ENCODE measurements around the gene GLIPR1L1. TPM values are rescaled to one million over a fixed set of nuclear protein-coding genes. Genes with fewer than 3 reads are reported as not detected.
A peak's percentile ranks its signal among the peaks of the same experiment; 100 is the strongest.

GLIPR1L1 gene
- total and polyA plus RNA-seq, 8 donors, result not detected

GRCh38 chr12:75349946-75350345, 15.5 kb downstream of the GLIPR1L1 start:
- FAIRE-seq (no peak), DNase-seq (peak in 1 of 6 donors; percentile 20), ATAC-seq (no peak)
- no peak overlapping the region for H3K4me3 ChIP-seq
- intact Hi-C loops (cut with DNase I), result no loop called here
- H3K27me3 ChIP-seq, result no peaks in the 10 kb centered on the region
- WGBS, 2 donors, result 90 to 91% methylated on average over 4 of the region's 4 CpGs
- no peaks in the 10 kb centered on the region for H3K9me3 ChIP-seq
- no peak for TF ChIP-seq CTCF (IDR thresholded peaks at IDR 0.05)
- H3K27ac ChIP-seq, result no peak overlapping the region
- no peaks in the 10 kb centered on the region for H3K36me3 ChIP-seq
- no peaks in the 10 kb centered on the region for H3K4me1 ChIP-seq

GRCh38 chr12:75350413-75350812, 15.9 kb downstream of the GLIPR1L1 start:
- H3K36me3 ChIP-seq, result no peaks in the 10 kb centered on the region
- no peaks in the 10 kb centered on the region for H3K27me3 ChIP-seq
- FAIRE-seq, result no peak
- no peak overlapping the region for H3K4me3 ChIP-seq
- ATAC-seq, result no peak
- WGBS, 2 donors, result 77 to 89% methylated on average over 2 of the region's 2 CpGs
- no peak overlapping the region for H3K27ac ChIP-seq
- TF ChIP-seq CTCF (IDR thresholded peaks at IDR 0.05), result no peak
- no peak for DNase-seq
- H3K4me1 ChIP-seq, result no peaks in the 10 kb centered on the region
- intact Hi-C loops (cut with DNase I), result no loop called here
- H3K9me3 ChIP-seq, result no peaks in the 10 kb centered on the region

- ATAC-seq, result no peak
- no peak for FAIRE-seq
- no peaks in the 10 kb centered on the region for H3K4me1 ChIP-seq
- no peak for TF ChIP-seq CTCF (IDR thresholded peaks at IDR 0.05)
- intact Hi-C loops (cut with DNase I), result no loop called here
- H3K9me3 ChIP-seq, result no peaks in the 10 kb centered on the region
- H3K27ac ChIP-seq, result no peak overlapping the region
- no peak overlapping the region for H3K4me3 ChIP-seq
- DNase-seq, result no peak
- no peaks in the 10 kb centered on the region for H3K27me3 ChIP-seq
- H3K36me3 ChIP-seq, result no peaks in the 10 kb centered on the region
Observed at GRCh38 chr12:75354011-75354410, 19.5 kb downstream of the GLIPR1L1 start.

- Histone ChIP-seq H3K4me3 (no peak overlapping the region), H3K9me3 (no peaks in the 10 kb centered on the region), H3K27me3 (no peaks in the 10 kb centered on the region), H3K36me3 (no peaks in the 10 kb centered on the region), H3K27ac (no peak overlapping the region), H3K4me1 (no peaks in the 10 kb centered on the region)
- FAIRE-seq, result no peak
- TF ChIP-seq CTCF (IDR thresholded peaks at IDR 0.05), result no peak
- intact Hi-C loops (cut with DNase I), result no loop called here
- ATAC-seq, result no peak
- no peak for DNase-seq
Observed at GRCh38 chr12:75360920-75361319, 26.4 kb downstream of the GLIPR1L1 start.

GRCh38 chr12:75361408-75361807, 26.9 kb downstream of the GLIPR1L1 start:
- 63 to 79% methylated on average over 1 of the region's 1 CpG for WGBS, 2 donors
- ATAC-seq (no peak), DNase-seq (no peak), FAIRE-seq (no peak)
- H3K9me3 ChIP-seq, result no peaks in the 10 kb centered on the region
- H3K27me3 ChIP-seq, result no peaks in the 10 kb centered on the region
- intact Hi-C loops (cut with DNase I), result no loop called here
- H3K4me1 ChIP-seq, result no peaks in the 10 kb centered on the region
- no peak overlapping the region for H3K27ac ChIP-seq
- no peak for TF ChIP-seq CTCF (IDR thresholded peaks at IDR 0.05)
- H3K4me3 ChIP-seq, result no peak overlapping the region
- no peaks in the 10 kb centered on the region for H3K36me3 ChIP-seq

All from pancreas (tissue), 10 donors.